Fibroblast of the aortic adventitia (primary cell): ENCODE data around the gene UGP2. TPM values are rescaled to one million over a fixed set of nuclear protein-coding genes. Genes with fewer than 3 reads are reported as not detected.
A peak's percentile ranks its signal among the peaks of the same experiment; 100 is the strongest.
"Not testable (repeated sequence)": the region's sequence is repeated elsewhere in the genome, so short reads cannot be mapped to it uniquely, and the experiment has no call there.

Source experiments
- DNase-seq: peaks from one replicate; pipeline ENCODE4 v3.0.0-alpha.2; 2010; ENCODE audit warnings: low read depth
- H3K4me3 ChIP-seq: 2 replicates; pipeline ENCODE4 v1.5.1; 2011; ENCODE audit warnings: low read depth, mild to moderate bottlenecking, control low read depth, low read length, moderate library complexity
- total RNA-seq: library from RNA; depleted of rRNA; stranded (reverse); fragments of >200 nt; gene quantifications from 2 replicates; pipeline ENCODE4 v1.2.3, GENCODE V29; 2012; ENCODE audit warnings: low replicate concordance
- TF ChIP-seq, protein P1 (sequence below): IDR thresholded peaks from 2 replicates; pipeline ENCODE4 v1.5.1; 2011; ENCODE audit warnings: mild to moderate bottlenecking, low read length, control low read depth, inconsistent platforms; ENCODE audit not compliant: insufficient read depth

Gene UGP2
- total RNA-seq, 1 donor = 129 TPM

GRCh38 chr2:63811063-63811462 lies 30.6 kb upstream of the UGP2 start:
- TF ChIP-seq, protein P1, sequence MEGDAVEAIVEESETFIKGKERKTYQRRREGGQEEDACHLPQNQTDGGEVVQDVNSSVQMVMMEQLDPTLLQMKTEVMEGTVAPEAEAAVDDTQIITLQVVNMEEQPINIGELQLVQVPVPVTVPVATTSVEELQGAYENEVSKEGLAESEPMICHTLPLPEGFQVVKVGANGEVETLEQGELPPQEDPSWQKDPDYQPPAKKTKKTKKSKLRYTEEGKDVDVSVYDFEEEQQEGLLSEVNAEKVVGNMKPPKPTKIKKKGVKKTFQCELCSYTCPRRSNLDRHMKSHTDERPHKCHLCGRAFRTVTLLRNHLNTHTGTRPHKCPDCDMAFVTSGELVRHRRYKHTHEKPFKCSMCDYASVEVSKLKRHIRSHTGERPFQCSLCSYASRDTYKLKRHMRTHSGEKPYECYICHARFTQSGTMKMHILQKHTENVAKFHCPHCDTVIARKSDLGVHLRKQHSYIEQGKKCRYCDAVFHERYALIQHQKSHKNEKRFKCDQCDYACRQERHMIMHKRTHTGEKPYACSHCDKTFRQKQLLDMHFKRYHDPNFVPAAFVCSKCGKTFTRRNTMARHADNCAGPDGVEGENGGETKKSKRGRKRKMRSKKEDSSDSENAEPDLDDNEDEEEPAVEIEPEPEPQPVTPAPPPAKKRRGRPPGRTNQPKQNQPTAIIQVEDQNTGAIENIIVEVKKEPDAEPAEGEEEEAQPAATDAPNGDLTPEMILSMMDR = no peak
- DNase-seq = no peak
- no peak overlapping the region for H3K4me3 ChIP-seq

DNA sequence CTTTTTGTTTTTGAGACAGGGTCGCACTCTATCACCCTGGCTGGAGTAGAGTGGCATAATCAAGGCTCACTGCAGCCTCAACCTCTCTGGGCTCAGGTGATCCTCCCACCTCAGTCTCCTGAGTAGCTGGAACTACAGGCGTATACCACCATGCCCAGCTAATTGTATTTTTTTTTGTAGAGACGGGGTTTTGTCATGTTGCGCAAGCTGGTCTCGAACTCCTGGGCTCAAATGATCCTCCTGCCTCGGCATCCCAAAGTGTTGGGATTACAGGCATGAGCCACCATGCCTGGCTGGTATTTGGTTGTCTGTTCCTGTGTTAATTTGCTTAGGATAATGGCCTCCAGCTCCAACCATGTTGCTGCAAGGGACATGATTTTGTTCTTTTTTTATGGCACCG lies 29.8 kb upstream of the UGP2 start:
- not testable (repeated sequence) for H3K4me3 ChIP-seq, DNase-seq

GRCh38 chr2:63814114-63814513 lies 27.6 kb upstream of the UGP2 start:
- peak; percentile 14 for DNase-seq
- TF ChIP-seq, protein P1 = no peak
- no peak overlapping the region for H3K4me3 ChIP-seq

DNA sequence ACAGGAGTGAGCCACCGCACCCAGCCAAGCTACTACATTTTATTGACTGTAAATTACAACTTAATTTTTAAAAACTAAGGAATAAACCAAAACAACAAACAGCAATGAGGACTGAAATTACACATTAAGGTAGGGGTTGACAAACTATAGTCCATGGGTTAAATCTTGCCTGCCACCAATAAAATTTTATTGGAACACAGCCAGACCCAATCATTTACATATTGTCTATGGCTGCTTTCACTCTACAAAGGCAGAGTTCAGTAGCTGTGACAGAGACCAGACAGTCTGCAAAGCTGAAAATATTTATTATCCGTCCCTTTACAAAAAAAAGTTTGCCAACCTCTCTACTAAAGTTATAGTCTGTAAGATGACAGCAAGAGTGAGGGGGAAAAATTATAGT lies 24.3 kb upstream of the UGP2 start:
- H3K4me3 ChIP-seq = no peak overlapping the region
- TF ChIP-seq, protein P1 = no peak
- DNase-seq = no peak

DNA sequence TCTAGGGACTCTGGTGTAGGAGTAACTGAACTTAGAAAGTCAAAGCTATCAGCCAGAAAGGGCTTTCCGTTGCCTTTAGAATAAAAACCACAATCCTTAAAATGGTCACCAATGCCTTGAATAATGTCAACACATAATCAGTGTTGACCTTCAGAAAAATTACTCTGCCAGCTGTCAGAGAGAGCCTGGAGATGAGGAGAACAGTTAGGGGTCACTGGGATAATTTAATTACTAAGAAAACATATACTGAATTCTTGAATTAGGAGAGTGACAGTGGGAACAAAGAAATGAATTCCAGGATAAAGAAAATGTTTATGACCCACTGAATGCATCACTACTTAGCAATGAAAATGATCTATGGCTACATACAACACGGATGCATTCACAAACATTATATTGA lies 23.4 kb upstream of the UGP2 start:
- TF ChIP-seq, protein P1 = no peak
- DNase-seq = no peak
- no peak overlapping the region for H3K4me3 ChIP-seq

DNA sequence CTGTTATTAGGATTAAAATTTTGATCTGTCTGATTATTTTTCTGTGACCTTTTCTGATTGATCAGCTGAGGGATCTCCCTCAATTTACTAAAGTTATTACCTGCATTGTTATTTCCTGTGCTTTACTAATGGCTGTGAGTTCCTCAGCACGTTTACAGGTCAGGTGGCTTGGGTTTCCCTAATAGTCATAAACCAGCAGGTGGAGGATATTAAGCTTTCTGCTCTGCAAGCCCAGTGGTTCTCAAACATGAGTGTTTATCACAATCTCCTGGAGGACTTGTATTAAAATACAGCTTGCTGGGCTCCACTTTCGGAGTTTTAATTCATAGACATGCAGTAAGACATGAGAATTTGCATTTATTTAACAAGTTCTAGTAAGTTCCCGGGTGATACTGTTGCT lies 22.4 kb upstream of the UGP2 start:
- TF ChIP-seq, protein P1 = no peak
- DNase-seq = no peak
- no peak overlapping the region for H3K4me3 ChIP-seq

DNA sequence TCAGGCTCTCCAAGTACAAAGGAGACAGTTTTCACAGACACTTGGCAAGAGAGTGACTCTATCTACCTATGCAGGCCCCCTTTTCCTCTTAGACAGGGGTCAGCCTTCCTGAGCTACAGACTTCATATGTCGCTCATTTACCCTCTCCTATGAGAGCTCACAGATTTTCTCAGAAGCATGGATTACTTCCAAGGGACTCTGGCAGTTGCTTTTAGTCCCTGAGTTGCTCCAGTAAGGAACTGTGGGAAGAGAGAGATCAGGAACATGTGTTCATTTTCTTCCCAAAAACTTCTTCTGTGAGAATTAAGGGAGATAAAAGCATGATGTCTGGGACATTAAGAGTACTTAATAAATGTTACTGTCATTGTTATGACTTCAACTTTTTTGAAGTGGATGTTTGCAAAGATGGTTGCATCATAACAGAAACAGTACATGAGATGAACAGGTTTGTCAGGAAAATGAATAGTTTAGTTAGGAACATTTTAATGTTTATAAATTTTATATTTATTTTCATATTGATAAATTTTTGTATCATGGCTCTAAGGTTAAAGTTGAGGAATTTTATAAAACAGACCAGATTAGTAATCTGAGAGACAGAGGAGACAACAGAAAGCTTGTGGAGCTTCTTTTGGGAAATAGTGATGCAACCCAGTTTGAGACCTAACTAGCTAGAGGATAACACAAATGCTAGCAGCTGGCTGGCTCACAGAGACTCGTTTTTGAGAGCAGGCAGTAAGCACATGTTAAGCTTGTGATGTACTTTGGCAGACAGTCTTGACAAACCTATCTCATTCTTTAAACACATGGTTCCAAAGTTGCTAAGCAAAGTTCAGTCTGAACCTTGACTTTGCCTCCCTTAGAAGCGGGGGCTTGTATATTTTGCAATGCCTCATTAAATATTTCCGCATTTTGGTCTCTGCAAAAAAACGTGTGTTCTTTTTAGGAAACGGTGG lies 21.7 kb upstream of the UGP2 start:
- TF ChIP-seq, protein P1 = no peak
- peak; percentile 80 for DNase-seq

More for the DNA sequence above, 21.7 kb upstream of the UGP2 start:
- H3K4me3 ChIP-seq = no peak overlapping the region
